Stimulated activated naive CD8-positive, alpha-beta T cell treated with anti-CD3 and anti-CD28 coated beads, Interleukin-15, Interleukin-2, amounts not matched to agents 100 ng/mL and 50 ng/mL, for 24 hours (primary cell): Measurements from ENCODE around the gene ABR.
"Not testable (repeated sequence)": the region's sequence is repeated elsewhere in the genome, so short reads cannot be mapped to it uniquely, and the experiment has no call there.

Experiments used
- H3K27ac Mint-ChIP-seq: one replicate; pipeline ENCODE4 v1.8.0; 2021; ENCODE audit warnings: mild to moderate bottlenecking, mixed read lengths
- H3K27me3 Mint-ChIP-seq: one replicate; pipeline ENCODE4 v1.8.0; 2021; ENCODE audit warnings: mixed read lengths
- H3K36me3 Mint-ChIP-seq: one replicate; pipeline ENCODE4 v1.8.0; 2021; ENCODE audit warnings: low read depth, mixed read lengths
- H3K4me1 Mint-ChIP-seq: one replicate; pipeline ENCODE4 v1.8.0; 2021; ENCODE audit warnings: low read depth, mixed read lengths
- H3K4me3 Mint-ChIP-seq: one replicate; pipeline ENCODE4 v1.8.0; 2021; ENCODE audit warnings: mild to moderate bottlenecking, mixed read lengths
- H3K9me3 Mint-ChIP-seq: one replicate; pipeline ENCODE4 v1.8.0; 2021; ENCODE audit warnings: mixed read lengths

ABR gene

DNA sequence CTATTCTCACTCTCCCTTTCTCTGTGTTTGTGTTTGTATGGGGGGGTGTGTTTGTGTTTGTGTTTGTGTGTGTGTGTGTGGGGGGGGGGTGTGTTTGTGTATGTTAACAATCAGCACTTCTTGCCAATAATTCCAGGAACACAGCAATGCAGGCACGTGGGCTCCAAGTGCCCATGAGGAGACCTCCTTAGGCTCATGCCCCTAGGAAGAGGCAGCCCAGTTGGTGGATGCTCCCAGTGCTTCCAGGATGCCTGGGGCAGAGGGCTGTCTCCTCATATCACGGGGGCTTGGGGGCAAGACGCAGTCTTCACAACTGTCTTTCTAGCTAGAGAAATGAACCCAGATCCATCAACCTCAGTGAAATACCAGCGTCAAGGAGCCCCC lies 9.9 kb downstream of the ABR start:
- no peak overlapping the region for H3K4me3 Mint-ChIP-seq
- H3K27ac Mint-ChIP-seq = no peak overlapping the region
- H3K4me1 Mint-ChIP-seq = no peaks in the 10 kb centered on the region
- H3K9me3 Mint-ChIP-seq = no peaks in the 10 kb centered on the region
- H3K27me3 Mint-ChIP-seq = no peaks in the 10 kb centered on the region
- no peaks in the 10 kb centered on the region for H3K36me3 Mint-ChIP-seq

DNA sequence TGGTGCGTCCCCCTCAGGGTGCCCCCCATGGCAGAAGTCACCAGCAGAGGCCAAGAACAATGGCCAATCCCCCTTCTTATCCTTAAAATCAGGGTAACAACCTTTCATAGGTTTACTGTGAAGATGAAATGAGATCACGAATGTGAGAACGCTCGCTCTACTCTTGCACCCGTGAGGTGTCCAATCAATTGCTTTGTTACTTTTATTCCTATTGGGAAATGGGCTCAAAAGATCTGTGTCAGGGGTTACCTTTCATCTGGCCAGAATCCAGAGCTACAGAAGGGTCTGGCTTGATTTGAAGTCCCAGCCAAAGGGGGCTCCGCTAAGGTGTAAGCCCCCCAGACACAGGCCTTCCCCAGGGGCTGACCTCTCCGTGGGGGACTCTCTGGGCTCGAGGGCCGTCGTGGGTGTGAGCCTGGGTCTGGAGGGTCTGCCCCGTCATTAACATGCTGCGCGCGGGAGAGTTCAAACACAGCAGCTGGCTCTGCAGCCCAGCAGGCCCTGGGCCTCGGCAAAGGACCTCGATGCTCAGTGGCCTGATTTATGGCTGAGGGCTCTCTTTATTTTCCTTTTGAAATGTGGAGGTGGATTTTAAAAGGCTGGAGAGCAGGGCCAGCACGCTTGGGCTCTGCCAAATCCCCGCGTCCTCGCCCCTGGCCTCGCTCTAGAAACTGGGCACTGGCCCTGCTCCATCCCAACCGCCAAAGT lies 10.4 kb downstream of the ABR start:
- Mint-ChIP-seq H3K27me3 (no peaks in the 10 kb centered on the region), H3K9me3 (no peaks in the 10 kb centered on the region), H3K4me1 (no peaks in the 10 kb centered on the region), H3K4me3 (no peak overlapping the region), H3K27ac (no peak overlapping the region), H3K36me3 (no peaks in the 10 kb centered on the region)

DNA sequence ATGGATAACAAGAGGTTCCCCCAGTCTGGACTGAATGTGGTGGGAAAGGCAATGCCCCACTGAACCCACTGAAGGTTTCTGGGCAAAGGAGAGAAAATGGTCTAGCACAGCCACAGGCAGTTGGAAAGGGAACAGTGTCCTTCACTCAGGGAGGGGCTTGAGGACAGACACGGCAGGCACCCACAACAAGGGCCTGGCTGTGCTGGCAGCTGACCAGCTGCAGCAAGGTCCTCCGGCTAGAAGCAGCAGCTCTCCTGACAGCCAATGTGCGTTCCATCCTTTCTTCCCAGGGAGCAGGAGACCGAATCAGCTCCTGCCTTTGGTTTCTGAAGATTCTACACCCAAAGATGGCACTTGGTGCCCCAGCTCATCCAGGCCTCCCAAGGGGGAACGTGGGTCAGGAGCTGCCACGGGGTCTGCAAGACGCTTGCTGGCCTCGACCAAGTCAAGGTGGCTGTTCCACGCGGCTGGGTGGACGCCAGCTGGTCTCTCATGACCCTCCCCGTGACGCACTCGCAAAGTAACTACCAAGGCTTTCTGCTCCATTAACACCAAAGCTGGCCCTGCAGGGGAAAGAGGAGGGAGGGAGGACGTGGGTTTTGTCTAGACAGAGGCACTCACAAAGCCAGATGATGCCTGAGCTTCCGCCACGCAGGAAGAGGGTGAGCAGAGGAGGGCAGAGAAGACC lies 11.1 kb downstream of the ABR start:
- no peaks in the 10 kb centered on the region for H3K27me3 Mint-ChIP-seq
- H3K9me3 Mint-ChIP-seq = no peaks in the 10 kb centered on the region
- H3K36me3 Mint-ChIP-seq = no peaks in the 10 kb centered on the region
- no peak overlapping the region for H3K27ac Mint-ChIP-seq
- H3K4me3 Mint-ChIP-seq = no peak overlapping the region
- H3K4me1 Mint-ChIP-seq = no peaks in the 10 kb centered on the region

DNA sequence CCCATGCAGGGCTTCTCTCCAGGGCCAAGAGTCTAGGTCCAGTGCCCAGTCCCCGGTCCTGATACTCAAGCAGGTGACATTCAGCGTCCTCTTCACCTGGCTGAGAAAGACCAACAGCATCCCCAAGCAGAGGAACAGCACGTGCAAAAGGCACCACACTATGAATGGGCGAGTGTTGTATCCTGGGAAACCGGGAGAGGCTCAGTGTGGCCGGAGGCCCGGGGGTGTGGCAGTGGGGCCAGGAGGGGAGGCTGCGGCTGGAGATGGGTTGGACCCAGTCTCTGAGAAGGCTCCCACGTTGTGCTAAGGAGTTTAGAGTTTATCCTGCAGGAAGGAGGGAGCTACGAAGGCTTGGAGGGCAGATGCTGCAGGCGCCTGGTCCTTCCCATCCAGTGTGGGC lies 13.5 kb downstream of the ABR start:
- no peaks in the 10 kb centered on the region for H3K36me3 Mint-ChIP-seq
- H3K4me1 Mint-ChIP-seq = no peaks in the 10 kb centered on the region
- no peak overlapping the region for H3K27ac Mint-ChIP-seq
- H3K4me3 Mint-ChIP-seq = no peak overlapping the region
- no peaks in the 10 kb centered on the region for H3K9me3 Mint-ChIP-seq
- H3K27me3 Mint-ChIP-seq = no peaks in the 10 kb centered on the region

DNA sequence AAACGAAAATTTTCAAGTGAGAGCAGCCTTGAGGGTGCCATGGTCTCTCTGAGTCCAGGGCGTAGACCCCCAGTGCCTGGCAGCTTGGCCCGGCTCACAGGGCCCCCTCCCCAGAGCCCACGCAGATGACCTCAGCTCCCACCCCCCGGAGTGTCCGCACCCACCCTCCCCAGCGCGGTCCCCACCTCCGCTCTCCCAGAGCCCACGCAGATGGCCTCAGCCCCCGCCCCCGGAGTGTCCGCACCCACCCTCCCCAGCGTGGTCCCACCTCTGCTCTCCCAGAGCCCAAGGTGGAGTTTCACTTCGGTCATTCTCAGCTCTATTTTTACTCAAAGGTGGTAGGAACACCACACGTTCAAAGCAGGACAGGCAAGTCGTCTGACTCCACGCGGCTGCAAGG lies 13.9 kb downstream of the ABR start:
- Mint-ChIP-seq H3K36me3 (no peaks in the 10 kb centered on the region), H3K27me3 (no peaks in the 10 kb centered on the region), H3K27ac (no peak overlapping the region), H3K9me3 (no peaks in the 10 kb centered on the region), H3K4me3 (no peak overlapping the region), H3K4me1 (no peaks in the 10 kb centered on the region)

DNA sequence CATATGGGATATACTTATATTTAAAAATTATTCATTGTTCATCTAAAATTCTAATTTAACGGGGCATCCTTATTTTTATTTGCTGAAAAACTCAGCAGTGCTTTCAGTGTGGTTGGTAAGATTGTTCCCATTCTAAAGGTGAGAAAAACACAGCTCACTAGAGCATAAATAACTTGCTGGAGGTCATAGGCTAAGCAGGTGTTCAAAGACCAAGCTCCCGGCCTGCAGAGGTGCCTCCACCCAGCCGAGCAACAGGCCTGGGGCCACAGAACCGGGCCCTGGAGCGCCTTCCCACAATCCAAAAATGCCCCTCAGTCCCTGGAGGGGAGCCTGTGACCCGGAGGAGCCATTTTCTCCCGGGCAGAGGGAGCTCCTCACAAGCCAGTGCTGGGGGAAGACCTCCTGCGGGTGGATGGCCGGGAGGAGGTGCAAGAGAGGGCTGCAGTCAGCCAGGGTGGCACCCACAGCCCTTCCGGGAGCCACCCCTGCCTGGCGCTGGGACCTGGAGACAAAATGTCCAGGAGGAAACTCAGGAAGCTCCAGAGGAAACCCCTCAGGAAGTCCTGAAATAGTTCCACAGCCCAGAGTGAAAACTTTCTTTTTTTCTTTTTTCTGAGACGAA lies 14.7 kb downstream of the ABR start:
- no peaks in the 10 kb centered on the region for H3K9me3 Mint-ChIP-seq
- H3K27ac Mint-ChIP-seq = no peak overlapping the region
- no peaks in the 10 kb centered on the region for H3K36me3 Mint-ChIP-seq
- H3K4me3 Mint-ChIP-seq = no peak overlapping the region
- no peaks in the 10 kb centered on the region for H3K27me3 Mint-ChIP-seq
- H3K4me1 Mint-ChIP-seq = no peaks in the 10 kb centered on the region

DNA sequence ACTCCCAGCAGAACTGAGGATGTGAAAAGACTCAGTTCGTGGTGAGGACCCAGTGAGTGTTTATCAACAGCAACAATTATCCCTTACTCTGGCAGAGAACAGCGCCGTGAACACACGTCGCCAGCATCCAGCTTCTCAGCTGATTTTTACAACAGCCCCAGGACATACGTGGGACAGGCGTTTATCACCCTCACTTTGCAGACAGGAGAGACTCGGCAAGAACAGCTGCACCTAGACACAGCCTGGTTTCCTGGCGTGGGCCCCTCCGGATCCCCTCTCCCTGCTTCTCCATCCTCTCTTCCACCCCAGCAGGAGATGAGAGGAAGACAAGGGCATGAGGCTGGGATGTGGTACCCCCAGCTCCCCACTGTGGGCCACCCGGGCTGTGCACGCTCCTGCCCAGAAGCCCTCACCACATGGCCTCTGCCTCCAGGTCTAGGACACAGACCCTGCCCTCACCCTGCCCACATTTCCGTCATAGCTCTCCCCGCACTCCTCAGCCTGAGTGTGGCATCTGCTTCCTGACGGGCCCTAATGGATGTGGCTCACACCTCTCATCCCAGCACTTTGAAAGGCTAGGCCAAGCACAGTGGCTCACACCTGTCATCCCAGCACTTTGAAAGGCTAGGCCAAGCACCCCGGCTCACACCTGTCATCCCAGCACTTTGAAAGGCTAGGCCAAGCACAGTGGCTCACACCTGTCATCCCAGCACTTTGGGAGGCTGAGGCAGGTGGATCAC lies 17.5 kb downstream of the ABR start:
- Mint-ChIP-seq H3K27ac (no peak overlapping the region), H3K36me3 (no peaks in the 10 kb centered on the region), H3K4me1 (no peaks in the 10 kb centered on the region), H3K27me3 (no peaks in the 10 kb centered on the region), H3K4me3 (no peak overlapping the region), H3K9me3 (no peaks in the 10 kb centered on the region)

DNA sequence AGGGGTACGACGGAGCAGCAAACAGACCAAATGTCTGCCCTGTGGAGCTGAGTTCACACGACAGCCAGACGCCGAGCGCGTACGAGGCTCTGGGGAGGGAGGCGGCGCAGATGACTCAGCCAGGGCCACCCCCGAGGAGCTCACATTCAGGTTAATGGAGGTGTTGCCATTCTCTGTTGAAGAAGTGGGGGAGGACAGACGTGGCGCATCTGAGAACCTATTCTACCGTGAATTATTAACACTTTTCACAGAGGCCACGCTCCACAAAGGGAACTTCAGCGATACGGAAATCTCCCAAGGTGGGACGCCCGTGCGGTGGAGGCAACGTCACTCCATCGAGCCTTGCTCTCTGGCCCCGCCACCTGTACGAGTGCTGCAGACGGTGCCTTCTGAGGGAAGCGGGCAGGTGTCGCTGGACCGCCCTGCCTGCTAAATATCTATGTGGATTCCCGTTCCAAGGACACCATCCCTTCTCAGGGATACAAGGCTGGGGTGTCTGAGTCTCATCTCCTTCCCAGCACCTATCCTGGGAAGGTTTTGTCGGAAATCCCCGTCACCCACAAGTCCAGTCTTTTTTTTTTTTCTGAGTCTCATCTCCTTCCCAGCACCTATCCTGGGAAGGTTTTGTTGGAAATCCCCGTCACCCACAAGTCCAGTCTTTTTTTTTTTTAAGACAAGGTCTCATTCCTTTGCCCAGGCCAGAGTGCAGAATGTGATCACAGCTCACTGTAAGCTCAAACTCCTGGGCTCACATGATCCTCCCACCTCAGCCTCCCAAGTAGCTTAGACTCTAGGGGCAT lies 19.0 kb downstream of the ABR start:
- Mint-ChIP-seq H3K27ac (no peak overlapping the region), H3K4me1 (no peaks in the 10 kb centered on the region), H3K9me3 (no peaks in the 10 kb centered on the region), H3K27me3 (no peaks in the 10 kb centered on the region), H3K4me3 (no peak overlapping the region), H3K36me3 (no peaks in the 10 kb centered on the region)

DNA sequence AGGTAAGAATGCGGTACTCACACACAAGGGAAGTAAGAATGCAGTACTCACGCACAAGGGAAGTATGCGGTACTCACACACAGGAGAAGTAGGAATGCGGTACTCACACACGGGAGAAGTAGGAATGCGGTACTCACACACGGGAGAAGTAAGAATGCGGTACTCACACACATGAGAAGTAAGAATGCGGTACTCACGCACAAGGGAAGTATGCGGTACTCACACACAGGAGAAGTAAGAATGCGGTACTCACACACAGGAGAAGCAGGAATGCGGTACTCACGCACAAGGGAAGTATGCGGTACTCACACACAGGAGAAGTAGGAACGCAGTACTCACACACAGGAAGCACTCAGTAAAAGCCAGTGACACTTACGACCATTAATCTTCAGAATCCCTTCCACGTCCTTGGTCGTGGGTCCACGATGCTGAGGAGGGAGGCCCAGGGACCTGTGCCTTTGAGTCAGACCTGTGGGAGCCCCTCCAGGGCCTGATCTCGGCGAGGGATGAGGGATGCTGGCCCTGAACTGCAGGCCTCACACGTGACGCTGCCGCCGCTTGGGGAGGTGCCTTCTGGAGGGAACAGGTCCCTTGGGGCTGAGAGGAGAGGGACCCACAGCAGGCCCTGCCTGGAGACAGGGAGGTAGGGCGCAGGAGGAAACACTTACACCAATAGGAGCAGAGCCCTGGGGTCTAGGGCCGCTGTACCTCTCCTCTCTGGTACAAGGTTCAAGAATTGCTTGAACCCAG lies 20.2 kb downstream of the ABR start:
- Mint-ChIP-seq H3K9me3 (no peaks in the 10 kb centered on the region), H3K4me1 (no peaks in the 10 kb centered on the region), H3K4me3 (no peak overlapping the region), H3K27me3 (no peaks in the 10 kb centered on the region), H3K36me3 (no peaks in the 10 kb centered on the region), H3K27ac (no peak overlapping the region)

DNA sequence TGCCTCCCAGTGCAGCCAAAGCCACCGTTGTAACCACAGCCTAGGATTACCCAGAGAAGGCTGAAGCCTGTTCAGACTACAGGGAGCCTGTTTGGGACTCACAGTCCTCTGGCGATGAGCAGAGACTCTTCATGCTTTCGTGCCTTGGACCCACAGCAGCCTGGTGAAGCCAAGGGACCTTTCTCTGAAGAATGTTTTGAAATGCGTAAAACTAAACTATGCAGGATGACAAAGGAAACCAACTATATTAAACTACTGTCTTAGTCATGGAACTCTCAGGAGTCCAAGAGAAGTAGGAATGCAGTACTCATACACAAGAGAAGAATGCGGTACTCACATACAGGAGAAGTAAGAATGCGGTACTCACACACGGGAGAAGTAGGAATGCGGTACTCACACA lies 20.9 kb downstream of the ABR start:
- no peaks in the 10 kb centered on the region for H3K4me1 Mint-ChIP-seq
- H3K27me3 Mint-ChIP-seq = no peaks in the 10 kb centered on the region
- no peak overlapping the region for H3K27ac Mint-ChIP-seq
- no peaks in the 10 kb centered on the region for H3K9me3 Mint-ChIP-seq
- no peak overlapping the region for H3K4me3 Mint-ChIP-seq
- no peaks in the 10 kb centered on the region for H3K36me3 Mint-ChIP-seq

DNA sequence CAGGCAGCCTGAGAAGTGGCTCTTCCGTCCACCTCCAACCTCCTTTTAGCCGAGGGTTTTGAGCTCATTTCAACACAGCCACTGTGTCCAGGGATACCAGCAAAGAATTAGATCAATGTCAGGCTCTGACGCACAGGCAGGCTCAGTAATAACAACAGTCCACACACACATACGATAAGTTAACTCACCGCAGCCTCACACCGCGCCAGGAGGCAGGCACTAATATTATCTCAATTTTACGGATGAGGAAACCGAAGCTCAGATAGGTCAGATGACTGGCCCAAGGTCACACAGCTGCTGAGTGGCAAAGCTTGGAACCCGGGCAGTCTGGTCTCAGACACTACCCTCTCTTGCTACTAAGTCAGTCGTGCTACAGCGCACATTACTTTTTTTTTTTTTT lies 22.9 kb downstream of the ABR start:
- Mint-ChIP-seq H3K9me3 (no peaks in the 10 kb centered on the region), H3K27ac (no peak overlapping the region), H3K4me3 (no peak overlapping the region), H3K4me1 (no peaks in the 10 kb centered on the region), H3K27me3 (no peaks in the 10 kb centered on the region), H3K36me3 (no peaks in the 10 kb centered on the region)

DNA sequence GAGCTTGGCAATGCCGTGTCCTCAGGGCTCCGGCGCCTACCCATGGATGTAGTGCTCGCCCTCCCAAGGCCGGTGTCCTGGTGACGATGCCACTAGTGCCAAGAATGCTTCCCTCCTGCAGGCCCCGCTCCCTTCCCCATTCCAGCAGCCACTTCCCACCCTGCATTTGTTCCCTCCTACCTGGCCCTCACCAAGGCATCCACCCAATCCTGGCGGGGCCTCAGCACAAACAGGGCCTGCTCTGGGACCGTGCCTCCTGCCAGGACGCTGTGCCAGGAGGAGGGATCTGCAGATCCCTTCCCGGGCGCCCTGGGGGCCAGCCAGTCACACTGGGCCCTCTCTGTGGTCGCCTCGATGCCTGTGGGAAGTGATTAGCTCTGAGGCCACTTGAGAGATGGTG lies 25.1 kb downstream of the ABR start:
- Mint-ChIP-seq H3K4me1 (no peaks in the 10 kb centered on the region), H3K36me3 (no peaks in the 10 kb centered on the region), H3K9me3 (no peaks in the 10 kb centered on the region), H3K27me3 (no peaks in the 10 kb centered on the region), H3K4me3 (no peak overlapping the region), H3K27ac (no peak overlapping the region)

DNA sequence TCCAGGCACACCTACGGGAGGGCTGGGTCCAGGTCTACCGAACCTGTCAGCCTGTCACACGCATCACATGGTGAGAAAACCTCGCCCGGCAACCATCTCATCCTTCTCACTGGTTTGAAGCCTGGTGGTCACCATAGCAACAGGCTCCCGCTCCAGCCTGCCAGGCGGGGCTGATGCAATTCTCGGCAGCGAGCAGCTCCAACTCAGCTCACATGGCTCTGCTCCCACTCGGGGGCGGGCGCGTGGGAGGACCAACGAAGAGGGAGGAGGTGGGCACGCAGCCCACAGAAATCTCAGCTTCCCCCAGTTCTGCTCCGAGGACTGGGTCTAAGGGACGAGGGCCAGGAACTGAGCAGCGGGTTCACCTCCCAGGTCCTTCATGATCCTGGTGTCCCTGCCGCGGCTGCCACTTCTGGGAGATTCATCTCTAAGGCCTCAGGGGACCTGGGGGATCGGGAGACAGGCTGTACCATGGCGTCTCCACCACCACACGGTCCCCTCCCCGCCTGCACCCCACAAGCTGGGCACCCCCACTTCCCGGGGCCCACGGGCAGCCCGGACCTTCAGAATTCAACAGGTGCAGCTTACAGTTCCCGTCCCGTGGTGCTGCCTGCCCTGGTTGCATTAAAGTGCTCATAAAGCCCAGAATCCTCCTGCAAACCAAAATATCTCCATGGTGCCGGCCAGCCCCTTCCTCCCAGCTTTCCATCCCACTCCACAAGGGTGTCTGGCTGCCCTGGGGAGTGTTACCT lies 25.8 kb downstream of the ABR start:
- no peaks in the 10 kb centered on the region for H3K4me1 Mint-ChIP-seq
- H3K27ac Mint-ChIP-seq = no peak overlapping the region
- no peak overlapping the region for H3K4me3 Mint-ChIP-seq
- no peaks in the 10 kb centered on the region for H3K27me3 Mint-ChIP-seq
- no peaks in the 10 kb centered on the region for H3K9me3 Mint-ChIP-seq
- no peaks in the 10 kb centered on the region for H3K36me3 Mint-ChIP-seq

DNA sequence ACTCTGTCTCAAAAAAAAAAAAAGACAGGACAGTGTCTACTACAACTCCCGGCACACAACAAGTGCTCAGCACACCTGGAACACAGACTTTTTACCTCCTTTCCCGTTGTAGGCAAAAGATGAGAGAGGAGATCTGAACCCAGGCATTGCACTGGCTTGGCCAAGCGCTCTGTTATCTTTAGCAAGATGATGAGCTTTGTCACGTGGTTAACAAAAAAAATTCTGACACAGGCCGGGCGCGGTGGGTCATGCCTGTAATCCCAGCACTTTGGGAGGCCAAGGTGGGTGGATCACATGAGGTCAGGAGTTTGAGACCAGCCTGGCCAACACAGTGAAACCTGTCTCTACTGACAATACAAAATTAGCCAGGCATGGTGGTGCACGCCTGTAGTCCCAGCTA lies 27.2 kb downstream of the ABR start:
- not testable (repeated sequence) for H3K27me3 Mint-ChIP-seq, H3K4me3 Mint-ChIP-seq, H3K4me1 Mint-ChIP-seq, H3K36me3 Mint-ChIP-seq, H3K27ac Mint-ChIP-seq, H3K9me3 Mint-ChIP-seq
